GM06990 (cell line): ENCODE results near the gene PWWP2B.

ENCODE experiments used
- DNase-seq: peaks from one replicate; pipeline ENCODE4 v3.0.0-alpha.2; 2011; ENCODE audit not compliant: insufficient read length; ENCODE audit errors: extremely low read depth
- H3K27me3 ChIP-seq: replicated peaks from 2 replicates; pipeline ENCODE4 v1.6.0; 2011; ENCODE audit warnings: low read length; ENCODE audit not compliant: control insufficient read depth, insufficient read depth
- H3K36me3 ChIP-seq: 2 replicates; pipeline ENCODE4 v1.5.1; 2011; ENCODE audit warnings: low read length; ENCODE audit not compliant: control insufficient read depth, insufficient read depth
- H3K4me3 ChIP-seq: replicated peaks from 2 replicates; pipeline ENCODE4 v1.5.1; 2011; ENCODE audit warnings: low read depth, mild to moderate bottlenecking, control low read depth, low read length
- TF ChIP-seq, protein P1 (sequence below): IDR thresholded peaks from 2 replicates; pipeline ENCODE4 v1.5.1; 2011; ENCODE audit warnings: low read length, control low read depth, mild to moderate bottlenecking, inconsistent platforms; ENCODE audit not compliant: insufficient read depth, poor library complexity, severe bottlenecking

PWWP2B gene

DNA sequence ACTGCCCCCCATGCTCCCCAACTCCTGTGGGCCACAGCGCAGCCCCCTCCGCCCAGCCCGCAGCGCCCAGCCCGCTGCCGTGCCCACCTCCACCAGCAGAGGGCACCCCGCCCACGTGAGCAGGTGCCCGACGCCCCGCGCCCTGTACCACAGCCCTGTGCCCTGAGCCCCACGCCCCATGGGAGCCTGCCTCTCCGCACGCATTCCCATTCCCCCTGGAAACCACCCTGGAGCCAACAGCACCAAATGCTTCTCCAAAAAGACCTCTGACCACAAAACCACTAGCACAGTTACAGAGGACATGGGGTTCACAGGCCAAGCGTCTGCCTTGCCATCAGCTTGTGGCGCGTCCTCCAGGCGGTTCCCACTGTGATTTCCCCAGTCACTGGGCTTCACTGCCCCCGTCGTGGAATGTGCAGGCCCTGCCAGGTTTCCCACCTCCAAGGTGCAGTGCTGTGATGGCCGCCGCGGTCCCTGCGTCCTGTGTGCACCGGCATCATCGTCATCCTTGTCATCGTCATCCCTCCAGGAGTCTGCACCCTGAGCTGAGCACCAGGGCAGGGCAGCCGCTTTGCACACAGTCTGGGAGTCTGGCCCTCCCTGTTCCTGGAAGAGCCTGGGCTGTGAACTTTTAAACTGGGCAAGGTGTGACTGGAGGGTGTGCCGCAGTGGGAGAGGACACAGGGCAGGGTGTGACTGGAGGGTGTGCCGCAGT lies 61.7 kb downstream of the PWWP2B start:
- Histone ChIP-seq H3K27me3 (no peaks in the 10 kb centered on the region; the same call in 1 of the 2 replicates), H3K4me3 (no peak overlapping the region), H3K36me3 (no peaks in the 10 kb centered on the region)
- peak; percentile 53 for DNase-seq
- TF ChIP-seq, protein P1, sequence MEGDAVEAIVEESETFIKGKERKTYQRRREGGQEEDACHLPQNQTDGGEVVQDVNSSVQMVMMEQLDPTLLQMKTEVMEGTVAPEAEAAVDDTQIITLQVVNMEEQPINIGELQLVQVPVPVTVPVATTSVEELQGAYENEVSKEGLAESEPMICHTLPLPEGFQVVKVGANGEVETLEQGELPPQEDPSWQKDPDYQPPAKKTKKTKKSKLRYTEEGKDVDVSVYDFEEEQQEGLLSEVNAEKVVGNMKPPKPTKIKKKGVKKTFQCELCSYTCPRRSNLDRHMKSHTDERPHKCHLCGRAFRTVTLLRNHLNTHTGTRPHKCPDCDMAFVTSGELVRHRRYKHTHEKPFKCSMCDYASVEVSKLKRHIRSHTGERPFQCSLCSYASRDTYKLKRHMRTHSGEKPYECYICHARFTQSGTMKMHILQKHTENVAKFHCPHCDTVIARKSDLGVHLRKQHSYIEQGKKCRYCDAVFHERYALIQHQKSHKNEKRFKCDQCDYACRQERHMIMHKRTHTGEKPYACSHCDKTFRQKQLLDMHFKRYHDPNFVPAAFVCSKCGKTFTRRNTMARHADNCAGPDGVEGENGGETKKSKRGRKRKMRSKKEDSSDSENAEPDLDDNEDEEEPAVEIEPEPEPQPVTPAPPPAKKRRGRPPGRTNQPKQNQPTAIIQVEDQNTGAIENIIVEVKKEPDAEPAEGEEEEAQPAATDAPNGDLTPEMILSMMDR, result peak; percentile 86

DNA sequence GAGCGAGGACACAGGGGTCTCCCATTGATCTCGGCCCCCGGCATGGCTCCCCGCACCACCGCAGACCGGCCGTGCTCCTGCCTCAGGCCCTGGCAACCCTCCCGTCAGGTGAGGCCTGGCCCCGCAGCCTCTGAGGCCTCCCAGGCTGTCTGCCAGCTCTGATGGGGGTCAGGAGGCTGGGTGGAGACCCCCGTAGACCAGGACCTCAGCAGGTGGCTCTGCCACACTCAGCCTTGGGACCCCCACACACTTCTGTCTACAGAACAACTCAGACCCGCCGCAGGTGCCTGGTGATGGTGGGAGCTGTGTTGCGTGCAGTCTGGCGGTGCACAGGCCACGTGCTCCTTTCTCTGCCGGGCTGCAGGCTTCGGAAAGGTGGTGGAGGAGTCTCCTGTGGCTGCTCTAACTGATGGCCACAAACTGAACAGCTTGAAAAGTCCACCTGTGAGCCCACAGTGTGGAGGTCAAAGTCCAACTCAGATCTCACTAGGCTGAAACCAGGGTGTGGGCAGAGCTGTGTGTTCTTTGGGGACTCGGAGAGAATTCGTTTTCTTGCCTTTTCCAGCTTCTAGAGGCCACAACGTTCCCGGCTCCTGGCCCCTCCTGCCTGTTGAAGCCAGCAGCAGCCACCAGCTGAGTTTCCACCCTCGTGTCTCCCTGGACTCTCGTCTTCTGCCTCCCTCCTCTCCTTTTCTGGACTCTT lies 62.5 kb downstream of the PWWP2B start:
- DNase-seq, result no peak
- Histone ChIP-seq H3K36me3 (no peaks in the 10 kb centered on the region), H3K4me3 (no peak overlapping the region), H3K27me3 (no peaks in the 10 kb centered on the region; the same call in 1 of the 2 replicates)
- TF ChIP-seq, protein P1, result no peak

DNA sequence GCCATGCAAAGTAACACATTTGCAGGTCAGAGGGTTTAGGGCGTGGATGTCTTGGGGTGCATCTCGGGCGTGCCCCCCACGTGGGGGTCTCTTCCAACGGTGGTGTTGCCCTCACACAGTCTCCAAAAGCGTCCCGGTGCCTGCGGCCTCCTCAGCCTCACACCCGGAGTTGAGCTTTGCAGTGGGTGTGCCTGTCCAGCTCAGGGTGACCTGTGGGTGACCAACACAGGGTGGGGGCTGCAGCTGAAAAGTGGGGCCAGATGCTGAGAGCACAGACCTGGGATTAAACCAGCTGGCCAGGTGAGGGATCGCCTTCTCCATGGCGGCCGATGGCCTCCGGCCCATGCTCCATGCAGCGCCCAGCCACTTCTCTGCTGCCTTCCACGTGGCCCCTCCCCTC lies 63.1 kb downstream of the PWWP2B start:
- Histone ChIP-seq H3K27me3 (no peaks in the 10 kb centered on the region; the same call in 1 of the 2 replicates), H3K4me3 (no peak overlapping the region), H3K36me3 (no peaks in the 10 kb centered on the region)
- TF ChIP-seq, protein P1, result no peak
- DNase-seq, result no peak

DNA sequence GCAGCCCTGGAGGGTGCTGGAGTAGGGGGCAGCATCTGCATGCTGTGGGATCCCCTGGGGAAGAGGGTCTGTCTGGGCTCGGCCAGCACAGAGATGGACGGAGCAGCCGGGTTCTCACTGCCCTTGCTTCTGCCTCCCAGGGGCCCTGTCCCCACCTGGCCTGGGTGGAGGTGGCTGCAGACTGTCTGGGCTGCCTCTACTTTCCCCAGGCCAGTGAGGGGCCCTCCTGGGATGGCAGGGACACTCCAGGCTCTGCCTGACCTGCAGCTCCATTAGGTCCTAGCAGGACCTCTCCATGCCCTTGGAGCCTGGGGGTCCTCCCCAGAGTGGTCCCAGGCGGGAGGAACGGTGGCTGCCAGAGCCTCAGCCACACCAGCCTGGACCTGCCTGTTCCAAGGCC lies 63.7 kb downstream of the PWWP2B start:
- Histone ChIP-seq H3K27me3 (no peaks in the 10 kb centered on the region; the same call in 1 of the 2 replicates), H3K4me3 (no peak overlapping the region), H3K36me3 (no peaks in the 10 kb centered on the region)
- TF ChIP-seq, protein P1, result no peak
- DNase-seq, result no peak

GRCh38 chr10:132461103-132461682 lies 64.2 kb downstream of the PWWP2B start:
- TF ChIP-seq, protein P1, result no peak
- no peak for DNase-seq
- H3K27me3 ChIP-seq, result no peaks in the 10 kb centered on the region; the same call in 1 of the 2 replicates
- no peak overlapping the region for H3K4me3 ChIP-seq
- H3K36me3 ChIP-seq, result no peaks in the 10 kb centered on the region
